ENCODE results near the gene KLF16.
A peak's percentile ranks its signal among the peaks of the same experiment; 100 is the strongest.

KLF16 gene

DNA sequence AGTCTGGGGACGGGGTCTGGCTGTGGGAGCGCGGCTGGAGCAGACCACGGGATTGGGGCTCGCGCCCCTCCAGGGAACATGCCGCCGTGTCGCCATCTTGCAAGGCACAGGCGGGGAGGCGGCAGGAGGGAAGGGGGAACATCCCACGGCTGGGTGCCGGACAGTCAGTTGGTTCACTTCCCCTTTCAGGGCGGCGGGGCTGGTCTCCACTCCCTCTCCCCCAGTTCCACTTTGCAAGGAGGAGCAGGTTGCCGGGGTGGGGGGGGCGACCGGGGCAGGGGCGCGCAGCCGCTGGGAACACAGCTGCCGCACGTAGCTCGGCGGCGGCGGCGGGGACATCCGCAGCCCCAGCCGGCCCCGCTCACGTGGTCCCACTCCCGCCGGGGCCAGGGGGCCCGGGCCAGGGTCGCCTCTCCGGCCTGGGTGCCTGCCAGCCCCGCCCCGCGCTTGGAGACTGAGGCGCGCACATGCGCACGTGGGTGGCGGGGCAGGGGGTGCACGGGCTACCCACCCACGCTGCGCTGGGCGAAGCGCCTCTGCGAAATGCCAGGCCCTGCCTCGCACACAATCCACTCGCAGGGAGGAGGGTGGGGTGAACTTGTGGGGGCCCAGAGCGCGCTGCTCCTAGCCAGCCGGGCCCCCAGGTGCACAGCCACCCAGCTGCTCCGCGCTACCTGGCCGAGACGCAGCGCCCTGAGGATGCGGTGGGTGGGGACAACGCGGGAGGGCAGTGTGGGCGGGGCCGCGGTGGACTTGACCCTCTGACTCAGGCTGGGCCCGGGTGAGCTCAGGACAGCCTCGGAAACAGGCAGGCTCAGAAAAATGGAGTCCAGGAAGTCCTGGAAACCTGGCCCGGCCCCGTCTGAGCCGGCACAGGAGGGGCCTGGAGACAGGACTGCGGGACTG, 6.4 kb downstream of the KLF16 start:
- peak overlapping the region; percentile 64; the same call in 1 of the 2 replicates for H3K9ac ChIP-seq (ENCODE audit: low read depth, low read length)
- peak overlapping the region; percentile 66; the same call in 1 of the 2 replicates for H3K4me3 ChIP-seq (ENCODE audit: low read length)
- peaks cover 40% of the 10 kb centered on the region for H3K4me1 ChIP-seq (ENCODE audit: insufficient read depth, low read length)
- peaks cover 19% of the 10 kb centered on the region for H3K27me3 ChIP-seq (ENCODE audit: insufficient read depth, low read length)
- no peaks in the 10 kb centered on the region for H3K9me3 ChIP-seq (ENCODE audit: insufficient read depth, low read depth, low read length)
- no peaks in the 10 kb centered on the region for H3K36me3 ChIP-seq (ENCODE audit: insufficient read depth, low read depth, low read length)
- no peak overlapping the region for H3K27ac ChIP-seq (ENCODE audit: low read length)

DNA sequence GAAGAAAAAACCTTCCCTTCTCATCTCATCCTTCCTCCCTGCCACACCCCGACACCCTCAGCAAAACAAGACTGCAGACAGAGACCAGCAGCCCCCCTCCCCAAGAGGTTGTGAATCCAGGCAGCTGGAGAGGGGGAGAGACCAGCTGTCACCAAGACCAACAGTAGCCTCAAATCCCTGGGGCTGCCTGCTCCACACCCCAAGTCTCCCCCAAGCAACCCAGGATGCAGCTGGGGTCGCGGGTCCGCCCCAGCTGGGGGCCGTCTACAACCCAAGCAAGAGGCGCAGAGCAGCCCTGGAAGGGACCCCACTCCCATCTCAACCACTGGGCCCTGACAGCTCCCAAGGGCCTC, 7.1 kb downstream of the KLF16 start:
- Histone ChIP-seq H3K4me3 (ENCODE audit: low read length) (peak overlapping the region; percentile 43; the same call in 1 of the 2 replicates), H3K27me3 (ENCODE audit: insufficient read depth, low read length) (peaks cover 13% of the 10 kb centered on the region), H3K9ac (ENCODE audit: low read depth, low read length) (no peak overlapping the region; the same call in 1 of the 2 replicates), H3K27ac (ENCODE audit: low read length) (no peak overlapping the region), H3K9me3 (ENCODE audit: insufficient read depth, low read depth, low read length) (no peaks in the 10 kb centered on the region), H3K4me1 (ENCODE audit: insufficient read depth, low read length) (peaks cover 40% of the 10 kb centered on the region), H3K36me3 (ENCODE audit: insufficient read depth, low read depth, low read length) (no peaks in the 10 kb centered on the region)

DNA sequence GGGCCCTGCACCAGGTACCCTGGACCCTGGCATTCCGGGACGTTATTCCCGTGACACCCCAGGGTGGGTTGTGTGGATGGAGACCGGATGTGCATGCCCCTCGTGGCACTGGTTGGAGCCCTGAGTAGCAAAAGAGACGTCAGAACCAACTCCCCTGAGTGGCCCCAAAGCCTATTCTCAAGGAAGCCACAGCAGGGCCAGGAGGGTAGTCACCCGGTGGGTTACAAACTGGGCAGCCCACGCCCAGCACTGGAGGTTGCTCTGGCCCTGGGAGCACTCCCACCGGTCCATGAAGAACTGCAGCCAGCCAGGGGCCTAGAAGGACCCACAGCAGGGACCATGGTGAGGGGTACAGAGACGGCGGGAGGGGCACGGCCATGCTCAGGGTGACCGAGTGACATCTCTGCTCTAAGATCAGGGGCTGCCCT, 7.5 kb downstream of the KLF16 start:
- H3K27me3 ChIP-seq (ENCODE audit: insufficient read depth, low read length): peaks cover 8% of the 10 kb centered on the region
- H3K27ac ChIP-seq (ENCODE audit: low read length): no peak overlapping the region
- peak overlapping the region; percentile 39; the same call in 1 of the 2 replicates for H3K9ac ChIP-seq (ENCODE audit: low read depth, low read length)
- H3K4me3 ChIP-seq (ENCODE audit: low read length): peak overlapping the region; percentile 42; the same call in 1 of the 2 replicates
- peaks cover 36% of the 10 kb centered on the region for H3K4me1 ChIP-seq (ENCODE audit: insufficient read depth, low read length)
- no peaks in the 10 kb centered on the region for H3K9me3 ChIP-seq (ENCODE audit: insufficient read depth, low read depth, low read length)
- H3K36me3 ChIP-seq (ENCODE audit: insufficient read depth, low read depth, low read length): no peaks in the 10 kb centered on the region

DNA sequence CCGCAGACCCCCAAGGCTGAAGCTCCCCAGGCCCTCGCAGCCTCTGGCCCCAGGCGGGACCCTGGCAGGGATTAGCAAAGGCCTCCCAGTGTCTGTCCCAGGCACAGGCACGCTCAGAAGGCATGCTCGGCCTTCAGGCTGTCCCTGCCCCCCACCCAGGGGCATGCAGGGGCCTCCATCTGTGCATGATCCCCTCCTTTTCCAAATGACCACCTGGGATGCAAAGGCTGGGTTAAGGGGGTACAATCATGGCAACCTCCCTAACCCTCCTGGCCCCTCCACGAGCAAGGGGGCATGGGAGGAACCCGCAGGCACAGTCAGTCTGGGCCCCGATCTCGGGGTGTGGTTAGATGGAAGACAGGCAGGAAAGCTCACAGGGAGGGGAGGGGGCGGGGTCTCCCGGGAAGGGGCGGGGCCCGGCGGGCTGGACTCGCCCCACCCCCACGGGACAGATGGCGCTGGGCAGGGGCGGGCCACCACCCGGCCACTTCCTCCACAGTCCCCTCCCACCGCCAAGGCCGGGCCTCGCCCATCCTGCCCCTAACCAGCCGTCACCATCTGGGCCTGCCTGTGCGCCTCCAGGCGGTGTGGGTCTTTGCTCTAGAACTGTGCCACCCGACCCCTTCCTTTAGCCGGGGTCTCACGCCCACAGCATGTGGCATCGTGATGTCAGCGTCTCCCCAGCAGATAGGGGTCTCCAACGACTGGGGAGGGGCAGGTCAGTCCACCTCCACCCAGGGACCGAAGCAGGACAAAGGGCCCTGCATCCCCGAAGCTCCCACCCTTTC, 8.1 kb downstream of the KLF16 start:
- H3K9me3 ChIP-seq (ENCODE audit: insufficient read depth, low read depth, low read length): no peaks in the 10 kb centered on the region
- H3K27ac ChIP-seq (ENCODE audit: low read length): peak overlapping the region; percentile 12
- H3K4me1 ChIP-seq (ENCODE audit: insufficient read depth, low read length): peaks cover 30% of the 10 kb centered on the region
- peaks cover 2% of the 10 kb centered on the region; the same call in 1 of the 2 replicates for H3K27me3 ChIP-seq (ENCODE audit: insufficient read depth, low read length)
- H3K36me3 ChIP-seq (ENCODE audit: insufficient read depth, low read depth, low read length): no peaks in the 10 kb centered on the region
- H3K9ac ChIP-seq (ENCODE audit: low read depth, low read length): peak overlapping the region; percentile 46; the same call in 1 of the 2 replicates
- H3K4me3 ChIP-seq (ENCODE audit: low read length): peak overlapping the region; percentile 54; the same call in 1 of the 2 replicates

DNA sequence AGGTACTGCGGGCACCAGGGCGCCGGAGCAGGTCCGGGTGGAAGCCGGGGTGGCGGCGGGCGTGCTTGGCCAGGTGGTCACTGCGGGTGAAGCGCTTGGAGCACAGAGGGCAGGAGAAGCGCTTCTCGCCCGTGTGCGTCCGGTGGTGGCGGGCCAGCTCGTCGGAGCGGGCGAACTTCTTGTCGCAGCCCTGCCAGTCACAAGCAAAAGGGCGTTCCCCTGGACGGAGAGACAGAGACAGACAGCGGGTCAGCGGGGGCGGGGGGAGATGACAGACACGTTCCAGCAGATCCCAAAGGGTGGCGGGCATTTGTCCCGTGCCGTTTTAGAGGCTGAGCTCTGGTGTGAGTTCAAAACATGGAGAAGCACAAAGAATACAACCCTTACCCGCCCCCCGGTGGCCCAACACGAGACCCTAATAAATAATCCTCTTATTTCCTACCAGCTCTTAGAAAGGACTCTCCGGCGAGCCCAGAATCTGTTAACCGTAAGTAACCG, 8.8 kb downstream of the KLF16 start:
- Histone ChIP-seq H3K4me1 (ENCODE audit: insufficient read depth, low read length) (peaks cover 30% of the 10 kb centered on the region), H3K27ac (ENCODE audit: low read length) (peak overlapping the region; percentile 12), H3K4me3 (ENCODE audit: low read length) (peak overlapping the region; percentile 54; the same call in 1 of the 2 replicates)

DNA sequence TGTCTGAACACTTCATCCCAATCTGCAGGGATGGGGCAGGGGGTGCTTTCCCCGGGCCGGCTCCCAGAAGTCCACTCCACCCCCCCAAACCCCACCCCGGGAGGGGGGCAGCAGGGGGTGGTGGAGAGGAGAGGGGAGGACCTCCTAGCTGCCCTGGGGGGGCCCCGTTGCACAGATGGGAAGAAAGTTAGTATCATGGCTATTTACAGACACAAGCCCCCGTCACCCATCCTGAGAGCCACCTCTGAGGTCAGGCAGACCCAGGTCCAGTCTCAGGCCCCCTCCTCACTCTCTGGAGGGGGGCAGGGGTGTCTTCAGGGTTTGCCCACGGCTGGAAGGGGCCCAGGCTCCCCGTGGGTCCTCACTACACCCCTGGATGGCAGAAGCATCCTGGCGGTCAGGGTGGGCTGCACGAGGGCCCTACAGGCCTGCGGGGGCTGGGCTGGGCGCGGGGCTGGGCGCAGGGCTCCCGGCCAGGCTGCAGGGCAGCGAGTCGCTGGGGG, 9.3 kb downstream of the KLF16 start:
- H3K4me1 ChIP-seq (ENCODE audit: insufficient read depth, low read length): peaks cover 29% of the 10 kb centered on the region
- H3K27me3 ChIP-seq (ENCODE audit: insufficient read depth, low read length): no peaks in the 10 kb centered on the region
- no peak overlapping the region for H3K9ac ChIP-seq (ENCODE audit: low read depth, low read length)
- no peaks in the 10 kb centered on the region for H3K36me3 ChIP-seq (ENCODE audit: insufficient read depth, low read depth, low read length)
- no peak overlapping the region for H3K27ac ChIP-seq (ENCODE audit: low read length)
- H3K9me3 ChIP-seq (ENCODE audit: insufficient read depth, low read depth, low read length): no peaks in the 10 kb centered on the region
- H3K4me3 ChIP-seq (ENCODE audit: low read length): no peak overlapping the region

More for the DNA sequence above, 8.8 kb downstream of the KLF16 start:
- no peaks in the 10 kb centered on the region for H3K9me3 ChIP-seq (ENCODE audit: insufficient read depth, low read depth, low read length)
- H3K27me3 ChIP-seq (ENCODE audit: insufficient read depth, low read length): no peaks in the 10 kb centered on the region
- no peaks in the 10 kb centered on the region for H3K36me3 ChIP-seq (ENCODE audit: insufficient read depth, low read depth, low read length)
- H3K9ac ChIP-seq (ENCODE audit: low read depth, low read length): peak overlapping the region; percentile 46; the same call in 1 of the 2 replicates

DNA sequence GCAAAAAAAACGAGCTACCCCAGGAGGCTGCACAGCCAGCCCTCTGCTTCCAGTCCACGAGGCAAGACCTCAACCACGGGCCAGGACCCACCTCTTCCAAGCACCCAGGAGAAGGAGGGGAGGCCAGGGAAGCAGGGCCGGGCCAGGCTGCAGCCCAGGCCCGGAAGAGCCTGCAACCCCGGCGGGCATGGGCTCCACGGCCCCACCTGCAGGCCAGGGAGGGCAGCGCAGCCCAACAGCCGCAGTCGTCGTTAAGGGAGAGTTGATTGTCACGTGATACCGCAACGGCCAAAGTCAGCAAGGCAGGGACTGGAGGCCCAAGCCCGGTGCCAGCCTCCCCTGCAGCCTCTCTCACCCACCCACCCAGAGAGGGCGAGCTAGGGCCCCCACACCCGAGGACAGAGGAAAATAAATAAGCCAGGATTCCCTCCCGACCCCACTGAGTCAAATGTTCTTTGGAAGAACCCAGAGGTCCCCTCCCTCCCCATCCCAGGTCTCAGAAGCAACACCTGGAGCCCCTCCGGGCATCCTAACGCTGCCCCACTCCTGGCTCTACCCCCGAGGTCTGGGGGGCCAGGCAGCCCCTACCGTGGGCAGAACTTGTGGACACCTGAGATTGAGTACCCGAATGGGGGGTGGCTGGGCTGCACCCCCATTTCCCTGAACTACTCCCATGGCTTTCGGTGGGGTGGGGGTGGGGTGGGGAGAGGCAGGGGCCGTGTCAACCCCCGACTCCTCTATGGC, 9.9 kb downstream of the KLF16 start:
- no peak overlapping the region for H3K9ac ChIP-seq (ENCODE audit: low read depth, low read length)
- H3K9me3 ChIP-seq (ENCODE audit: insufficient read depth, low read depth, low read length): no peaks in the 10 kb centered on the region
- no peak overlapping the region for H3K4me3 ChIP-seq (ENCODE audit: low read length)
- H3K36me3 ChIP-seq (ENCODE audit: insufficient read depth, low read depth, low read length): no peaks in the 10 kb centered on the region
- no peak overlapping the region for H3K27ac ChIP-seq (ENCODE audit: low read length)
- no peaks in the 10 kb centered on the region for H3K27me3 ChIP-seq (ENCODE audit: insufficient read depth, low read length)
- peaks cover 25% of the 10 kb centered on the region for H3K4me1 ChIP-seq (ENCODE audit: insufficient read depth, low read length)

DNA sequence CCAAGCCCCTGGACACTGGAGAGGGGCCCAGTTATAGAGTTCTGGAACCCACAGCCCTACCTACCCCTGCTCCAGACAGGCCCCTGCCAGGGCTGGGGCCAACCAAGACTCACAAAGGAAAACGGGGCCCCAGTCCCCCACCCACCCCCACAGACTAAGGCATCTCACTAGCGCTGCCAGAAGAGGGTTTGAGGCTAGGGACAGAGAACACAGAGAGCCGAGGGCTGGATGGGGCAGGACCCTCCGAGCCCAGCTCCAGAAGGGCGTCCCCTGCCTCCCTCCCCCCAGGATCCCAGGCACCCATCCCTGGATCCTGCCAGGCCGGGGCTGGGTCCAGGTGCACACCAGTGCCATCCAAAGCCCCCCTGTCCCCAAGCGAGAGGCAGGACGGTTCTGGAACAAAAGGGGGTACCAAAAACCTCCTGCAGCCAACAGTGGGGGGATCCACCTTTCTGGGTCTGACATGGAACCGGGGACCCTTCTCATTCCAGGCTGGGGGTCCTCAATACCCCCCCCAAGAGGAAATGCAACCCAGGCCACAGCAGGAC, 10.7 kb downstream of the KLF16 start:
- H3K4me3 ChIP-seq (ENCODE audit: low read length): no peak overlapping the region
- no peaks in the 10 kb centered on the region for H3K36me3 ChIP-seq (ENCODE audit: insufficient read depth, low read depth, low read length)
- no peak overlapping the region for H3K9ac ChIP-seq (ENCODE audit: low read depth, low read length)
- no peaks in the 10 kb centered on the region for H3K9me3 ChIP-seq (ENCODE audit: insufficient read depth, low read depth, low read length)
- no peaks in the 10 kb centered on the region for H3K27me3 ChIP-seq (ENCODE audit: insufficient read depth, low read length)
- H3K27ac ChIP-seq (ENCODE audit: low read length): no peak overlapping the region
- peaks cover 17% of the 10 kb centered on the region for H3K4me1 ChIP-seq (ENCODE audit: insufficient read depth, low read length)

DNA sequence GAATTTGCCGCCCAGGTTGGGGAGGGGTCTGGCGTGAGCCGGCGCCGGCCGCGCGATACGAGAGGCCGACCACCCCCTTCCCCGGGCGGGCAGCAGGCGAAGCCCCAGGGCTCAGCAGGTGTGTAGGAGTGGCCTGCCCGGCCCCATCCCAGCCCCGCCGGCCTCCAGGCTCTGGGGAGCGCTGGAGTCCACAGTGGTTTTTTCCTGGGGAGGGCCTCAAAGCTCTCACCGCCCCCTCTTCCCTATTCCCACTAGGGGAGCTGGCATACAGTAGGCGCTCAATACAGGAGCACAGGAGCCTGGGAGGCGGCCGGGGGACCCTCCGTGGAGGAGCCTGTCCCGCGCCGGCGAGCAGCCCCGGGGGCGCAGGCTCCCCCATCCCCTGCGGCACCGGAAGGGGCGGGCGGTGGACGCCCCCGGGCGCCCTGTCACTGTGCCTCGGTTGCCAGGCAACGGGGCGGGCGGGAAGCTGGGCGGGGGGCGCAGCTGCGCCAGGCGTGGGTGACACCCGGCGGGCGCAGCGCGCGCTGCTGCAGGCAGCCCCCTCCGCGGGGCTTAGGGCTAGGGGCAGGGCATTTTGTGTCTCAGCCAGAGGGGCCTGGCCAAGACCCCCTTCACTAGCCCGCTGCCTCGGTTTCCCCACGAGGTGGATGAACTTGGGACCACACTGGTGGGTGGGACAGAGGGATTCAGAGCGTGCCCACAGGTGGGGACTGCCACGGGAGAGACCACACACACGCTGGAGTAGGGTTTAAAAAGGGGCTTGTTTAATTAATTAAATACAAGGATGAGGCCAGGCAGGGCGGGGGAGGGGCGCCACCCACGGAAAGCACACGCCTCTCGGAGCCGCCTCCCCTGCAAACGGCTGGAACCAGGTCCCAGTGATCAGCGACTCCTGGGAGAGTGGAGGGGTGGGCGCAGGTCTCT, 11.5 kb downstream of the KLF16 start:
- no peak overlapping the region for H3K27ac ChIP-seq (ENCODE audit: low read length)
- H3K9me3 ChIP-seq (ENCODE audit: insufficient read depth, low read depth, low read length): no peaks in the 10 kb centered on the region
- H3K4me1 ChIP-seq (ENCODE audit: insufficient read depth, low read length): peaks cover 18% of the 10 kb centered on the region
- H3K4me3 ChIP-seq (ENCODE audit: low read length): no peak overlapping the region
- H3K36me3 ChIP-seq (ENCODE audit: insufficient read depth, low read depth, low read length): no peaks in the 10 kb centered on the region
- H3K27me3 ChIP-seq (ENCODE audit: insufficient read depth, low read length): no peaks in the 10 kb centered on the region
- H3K9ac ChIP-seq (ENCODE audit: low read depth, low read length): no peak overlapping the region

Data from iPS-20b (cell line).